Measurements from ENCODE around the gene HMCN2.

- TF ChIP-seq CTCF (IDR thresholded peaks at IDR 0.05) (no peak), POLR2AphosphoS5 (IDR thresholded peaks at IDR 0.05) (no peak)
Observed at GRCh38 chr9:130398487-130399240, 133.1 kb downstream of the HMCN2 start.

All from prostate gland (tissue), 2 donors.